Measurements from ENCODE around the gene DLGAP4.

DNA sequence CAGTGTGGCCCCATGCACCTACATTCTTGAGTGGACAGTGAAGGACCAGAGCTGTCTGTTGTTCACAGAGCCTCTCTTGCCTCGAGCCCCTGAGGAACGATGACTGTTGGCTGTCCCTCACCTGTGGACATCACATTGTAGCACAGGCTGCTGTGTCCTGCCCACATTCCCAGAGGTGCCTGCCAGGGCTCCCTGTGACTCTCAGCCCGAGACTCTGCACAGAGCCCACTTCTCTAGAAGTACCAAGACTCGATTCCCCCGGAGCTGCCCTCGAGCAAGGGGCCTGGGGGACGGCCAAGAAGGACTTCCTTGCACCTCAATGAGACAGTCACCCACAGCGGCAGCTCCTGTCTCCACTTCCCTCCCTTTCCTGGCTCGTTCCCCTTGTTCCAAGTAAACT, 28.6 kb upstream of the DLGAP4 start:
- TF ChIP-seq, protein P1, sequence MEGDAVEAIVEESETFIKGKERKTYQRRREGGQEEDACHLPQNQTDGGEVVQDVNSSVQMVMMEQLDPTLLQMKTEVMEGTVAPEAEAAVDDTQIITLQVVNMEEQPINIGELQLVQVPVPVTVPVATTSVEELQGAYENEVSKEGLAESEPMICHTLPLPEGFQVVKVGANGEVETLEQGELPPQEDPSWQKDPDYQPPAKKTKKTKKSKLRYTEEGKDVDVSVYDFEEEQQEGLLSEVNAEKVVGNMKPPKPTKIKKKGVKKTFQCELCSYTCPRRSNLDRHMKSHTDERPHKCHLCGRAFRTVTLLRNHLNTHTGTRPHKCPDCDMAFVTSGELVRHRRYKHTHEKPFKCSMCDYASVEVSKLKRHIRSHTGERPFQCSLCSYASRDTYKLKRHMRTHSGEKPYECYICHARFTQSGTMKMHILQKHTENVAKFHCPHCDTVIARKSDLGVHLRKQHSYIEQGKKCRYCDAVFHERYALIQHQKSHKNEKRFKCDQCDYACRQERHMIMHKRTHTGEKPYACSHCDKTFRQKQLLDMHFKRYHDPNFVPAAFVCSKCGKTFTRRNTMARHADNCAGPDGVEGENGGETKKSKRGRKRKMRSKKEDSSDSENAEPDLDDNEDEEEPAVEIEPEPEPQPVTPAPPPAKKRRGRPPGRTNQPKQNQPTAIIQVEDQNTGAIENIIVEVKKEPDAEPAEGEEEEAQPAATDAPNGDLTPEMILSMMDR (conservative IDR thresholded peaks at IDR 0.05; ENCODE audit: low read depth, low read length): no peak
- TF ChIP-seq EZH2 (IDR thresholded peaks at IDR 0.05; ENCODE audit: borderline replicate concordance, low read depth, low read length, poor library complexity, severe bottlenecking): no peak

Data from A673 (cell line).